HG03039 (cell line): ENCODE results near the gene TGM2.

Source experiments
- ATAC-seq: cut with Tn5 transposase; IDR thresholded peaks from one replicate; pipeline ENCODE4 v1.9.1; 2021; ENCODE audit warnings: mild to moderate bottlenecking, moderate library complexity; ENCODE audit not compliant: unreplicated experiment

TGM2 gene

DNA sequence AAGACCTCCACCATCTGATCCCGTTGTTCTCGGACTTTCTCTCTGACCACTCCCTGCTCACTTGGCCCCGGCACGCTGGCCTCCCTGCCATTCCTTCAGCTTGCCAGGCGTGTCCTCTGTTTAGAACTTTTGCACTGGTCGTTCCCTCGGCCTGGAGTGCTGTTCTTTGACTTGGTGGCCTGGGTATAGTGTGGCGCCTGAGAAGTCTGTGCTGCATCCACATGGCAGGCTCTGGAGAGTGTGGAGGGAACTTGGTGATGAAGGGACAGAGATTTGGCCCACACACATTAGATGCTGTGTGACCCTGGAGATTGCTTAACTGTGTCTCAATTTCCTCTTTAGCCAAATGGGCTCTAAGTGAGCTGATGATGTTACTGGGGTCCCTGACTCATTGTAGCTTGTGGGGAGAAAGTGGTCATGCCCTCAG lies 13.0 kb upstream of the TGM2 start:
- no peak for ATAC-seq

DNA sequence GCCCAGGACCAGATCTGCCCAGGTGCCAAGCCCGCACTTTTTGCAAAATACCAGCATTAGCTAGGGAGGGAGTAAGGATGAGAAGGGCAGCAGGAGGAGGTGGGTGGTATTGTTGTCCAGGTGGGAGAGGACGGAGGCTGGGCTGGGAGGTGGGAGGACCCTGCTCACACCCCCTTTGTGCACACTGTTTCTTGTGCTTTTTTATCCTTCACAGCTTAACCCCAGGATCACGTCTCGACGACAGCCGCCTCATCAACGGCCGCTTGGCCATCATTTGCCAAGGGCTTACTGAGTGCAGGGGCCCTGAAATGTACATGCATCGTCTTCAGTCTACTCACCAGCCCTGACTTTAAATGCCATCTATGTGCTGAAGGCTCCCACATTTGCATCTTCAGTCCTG lies 12.1 kb upstream of the TGM2 start:
- ATAC-seq, result no peak

DNA sequence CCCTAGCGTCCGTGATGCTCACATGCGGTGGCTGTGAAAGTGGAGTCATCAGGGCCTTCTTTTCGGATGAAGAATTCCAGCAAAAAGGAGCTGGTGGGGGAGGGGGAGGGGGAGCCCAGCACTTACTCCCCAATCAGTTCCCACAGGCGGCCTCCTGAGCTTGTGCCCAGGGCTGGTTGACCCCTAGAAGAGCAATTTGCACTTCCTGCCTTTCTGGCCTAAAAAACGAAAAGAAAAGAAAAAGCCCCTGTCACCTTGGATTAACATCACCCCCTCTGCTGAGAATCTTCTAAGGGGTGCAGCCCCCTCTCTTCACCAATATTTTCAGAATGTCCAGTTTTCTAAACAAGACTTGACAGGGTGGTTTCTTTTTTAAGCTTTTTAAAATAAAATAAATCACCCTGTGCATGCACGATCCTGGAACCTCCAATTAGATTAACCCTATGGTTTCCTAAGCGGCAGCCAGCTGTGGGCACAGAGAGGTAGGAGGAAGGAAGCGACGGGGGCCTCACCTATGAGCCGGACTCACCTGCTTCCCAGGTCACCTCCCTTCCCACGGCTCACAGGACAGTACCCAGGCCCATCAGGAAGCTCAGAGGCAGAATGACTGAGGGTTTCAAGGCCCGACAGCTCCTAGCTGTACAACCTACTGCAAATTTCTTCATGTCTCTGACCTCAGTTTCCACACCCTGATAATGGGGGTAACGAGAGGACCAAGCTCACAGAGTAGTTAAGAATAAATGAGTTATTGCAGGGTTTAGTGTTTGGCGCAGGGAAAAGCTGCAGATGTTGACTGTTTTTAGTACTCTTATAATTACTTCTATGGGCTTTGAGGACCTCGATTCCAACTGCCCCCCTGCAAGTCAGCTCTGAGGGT lies 10.5 kb upstream of the TGM2 start:
- ATAC-seq, result no peak

DNA sequence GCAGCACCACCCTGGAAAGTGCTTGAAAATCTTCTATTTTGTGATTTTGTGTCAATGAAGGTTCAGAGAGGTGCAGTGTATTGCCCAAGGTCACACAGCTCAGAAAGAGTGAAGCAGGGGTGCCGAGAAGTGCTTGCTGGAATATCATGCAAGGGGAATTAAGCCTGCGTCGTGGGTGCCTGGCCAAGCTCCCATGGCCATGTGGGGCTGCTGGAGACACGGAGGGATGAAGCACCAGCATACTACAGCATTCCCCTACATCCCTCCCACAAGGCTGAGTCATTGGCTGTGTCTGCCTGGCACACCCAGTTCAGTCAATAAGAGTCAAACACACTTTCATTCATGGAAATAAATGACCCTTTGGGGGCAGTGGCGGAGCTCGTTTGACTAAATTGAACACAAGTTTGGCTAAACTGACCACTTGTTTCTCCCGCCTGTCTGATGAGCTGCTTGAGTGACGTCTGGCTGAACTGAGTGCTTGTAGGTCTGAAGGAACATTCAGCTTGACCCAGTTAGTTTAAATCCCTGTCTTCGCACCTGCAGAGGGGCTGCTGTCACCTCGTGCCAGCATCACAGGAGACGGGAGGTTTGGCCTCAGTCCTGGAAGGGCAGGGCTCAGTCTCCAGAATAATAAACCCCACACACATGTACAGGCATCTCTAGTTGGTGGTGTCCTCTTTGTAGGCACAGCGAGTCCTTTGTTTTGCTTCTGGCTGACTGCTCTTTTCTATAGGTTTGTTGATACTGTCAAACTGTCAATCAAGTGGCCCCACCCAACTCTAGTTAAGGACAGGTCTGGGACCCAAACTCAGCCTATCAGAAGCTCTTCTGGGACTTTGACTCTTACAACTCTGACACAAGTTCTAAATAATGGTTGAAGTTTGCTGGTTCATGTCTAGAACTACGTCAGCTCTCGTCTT lies 8.4 kb upstream of the TGM2 start:
- no peak for ATAC-seq

DNA sequence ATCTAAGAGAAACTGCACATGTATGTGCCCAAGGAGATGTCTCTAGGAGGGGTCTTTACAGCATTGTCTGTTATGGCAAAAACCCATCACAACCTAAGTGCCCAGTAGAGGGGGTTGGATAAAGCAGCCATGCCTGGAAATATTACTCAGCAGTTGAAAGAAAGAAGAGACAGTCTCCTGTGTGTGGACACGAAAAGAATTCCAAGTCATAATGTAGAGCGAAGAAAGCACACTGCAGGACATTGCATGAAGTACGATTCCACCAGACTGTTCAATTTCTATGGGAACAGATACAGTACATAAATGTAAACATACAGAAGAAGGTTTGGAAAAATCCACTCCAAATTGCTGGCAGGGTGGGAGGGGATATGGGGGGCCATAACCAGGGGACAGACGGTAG lies 7.3 kb upstream of the TGM2 start:
- ATAC-seq, result no peak

DNA sequence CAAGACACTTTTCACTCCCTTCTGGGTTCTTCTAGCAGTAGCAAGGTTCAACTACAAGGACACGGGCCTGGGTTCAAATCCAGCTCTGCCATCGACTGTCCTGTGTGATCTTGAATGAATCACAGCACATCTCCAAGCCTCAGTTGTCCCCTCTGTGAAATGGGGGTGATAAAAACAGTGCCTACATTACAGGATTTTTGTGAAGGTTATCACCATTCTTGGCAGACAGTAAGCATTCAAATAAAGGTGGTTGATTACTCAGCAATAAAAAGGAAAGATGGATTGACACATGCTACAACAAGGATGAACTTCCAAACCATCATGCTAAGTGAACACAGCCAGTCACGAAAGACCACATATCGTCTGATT lies 6.6 kb upstream of the TGM2 start:
- ATAC-seq, result no peak

DNA sequence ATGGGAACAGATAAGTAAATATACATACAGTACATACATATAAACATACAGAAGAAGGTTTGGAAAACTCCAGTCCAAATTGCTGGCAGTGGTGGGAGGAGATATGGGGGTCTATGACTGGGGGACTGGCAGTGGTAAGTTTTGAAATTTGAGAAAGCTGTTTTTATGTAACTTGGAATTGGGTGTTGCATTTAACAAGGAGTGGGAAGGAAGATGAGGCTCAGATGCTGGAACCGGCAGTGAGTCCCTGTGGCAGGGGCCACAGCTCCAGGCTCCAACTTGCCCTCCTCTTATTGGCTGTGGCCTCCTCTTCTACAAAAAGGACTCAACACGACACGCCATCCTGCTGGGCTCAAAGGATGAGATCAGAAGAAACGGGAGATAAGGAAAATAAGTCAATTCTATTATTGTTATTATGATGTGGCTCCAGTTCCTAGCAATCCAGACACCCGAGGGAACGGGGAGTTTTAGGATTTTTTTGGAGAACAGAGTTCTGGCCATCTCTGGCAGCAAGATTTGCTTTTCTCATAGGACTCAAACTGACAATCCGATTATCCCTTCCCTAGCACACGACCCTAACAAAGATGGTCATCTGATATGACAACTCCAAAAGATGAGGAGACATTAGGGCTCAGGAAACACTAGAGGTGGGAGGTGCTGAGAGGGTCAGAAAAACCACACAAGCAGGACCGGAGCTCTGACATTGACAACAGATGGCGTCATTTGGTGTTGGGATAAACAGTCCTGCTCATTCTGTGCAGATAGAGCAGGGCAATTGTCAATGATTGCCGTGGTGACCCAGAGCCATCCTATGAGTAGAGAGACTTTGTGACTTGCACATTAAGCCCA lies 6.0 kb upstream of the TGM2 start:
- ATAC-seq, result no peak

DNA sequence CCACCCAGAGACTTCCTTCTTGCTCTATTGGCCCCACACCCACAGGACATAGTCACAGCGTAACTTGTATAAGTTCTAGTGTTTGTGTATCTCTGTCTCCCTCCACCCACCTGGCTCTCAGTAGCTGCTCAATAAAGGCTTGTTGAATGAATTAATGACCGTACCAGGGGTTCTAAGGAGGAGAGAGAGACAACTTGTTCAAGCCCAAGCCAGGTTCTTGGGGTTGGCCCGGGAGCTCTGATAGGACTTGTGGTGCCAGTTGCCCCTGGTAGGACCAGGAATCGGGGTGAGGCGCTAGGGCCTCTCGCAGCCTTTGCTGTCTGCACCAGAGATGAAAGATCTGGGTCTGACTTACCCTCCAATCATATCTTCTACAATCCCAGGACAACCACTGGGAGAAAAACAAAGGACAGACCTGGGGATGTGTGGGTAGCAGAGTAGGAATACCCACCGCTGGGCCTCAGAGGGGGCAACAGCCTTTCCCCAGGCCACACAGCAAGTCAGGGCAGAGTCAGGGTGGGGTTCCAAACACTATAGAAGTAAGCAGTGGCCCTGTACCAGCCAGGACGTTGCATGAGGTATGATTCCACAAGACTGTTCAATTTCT lies 5.3 kb upstream of the TGM2 start:
- no peak for ATAC-seq

DNA sequence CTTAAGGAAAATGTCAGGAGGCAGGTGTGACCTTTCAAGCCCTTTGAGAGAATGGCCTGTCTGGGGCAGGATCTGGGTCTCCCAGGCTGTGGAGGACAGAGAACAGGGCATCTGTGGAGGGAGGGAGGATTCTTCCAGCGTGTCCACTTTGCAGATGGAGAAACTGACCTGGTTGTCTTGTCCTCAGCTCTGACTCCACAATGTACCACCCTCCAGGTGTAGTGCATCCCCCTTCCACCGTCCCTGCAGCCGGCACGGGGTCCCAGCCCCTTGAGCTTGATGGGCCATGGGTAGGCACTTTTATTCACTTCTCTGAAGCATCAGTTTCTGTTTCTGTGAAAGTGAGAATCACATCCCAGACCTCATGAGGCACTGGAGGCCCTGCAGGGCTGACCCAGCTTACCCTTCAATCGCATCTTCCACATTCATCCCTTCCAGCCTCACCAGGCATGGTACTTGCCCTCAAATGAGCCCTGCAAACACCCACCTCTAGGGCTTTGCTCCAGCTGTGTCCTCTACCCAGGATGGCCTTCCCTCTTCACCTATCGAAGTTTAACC lies 4.6 kb upstream of the TGM2 start:
- no peak for ATAC-seq

DNA sequence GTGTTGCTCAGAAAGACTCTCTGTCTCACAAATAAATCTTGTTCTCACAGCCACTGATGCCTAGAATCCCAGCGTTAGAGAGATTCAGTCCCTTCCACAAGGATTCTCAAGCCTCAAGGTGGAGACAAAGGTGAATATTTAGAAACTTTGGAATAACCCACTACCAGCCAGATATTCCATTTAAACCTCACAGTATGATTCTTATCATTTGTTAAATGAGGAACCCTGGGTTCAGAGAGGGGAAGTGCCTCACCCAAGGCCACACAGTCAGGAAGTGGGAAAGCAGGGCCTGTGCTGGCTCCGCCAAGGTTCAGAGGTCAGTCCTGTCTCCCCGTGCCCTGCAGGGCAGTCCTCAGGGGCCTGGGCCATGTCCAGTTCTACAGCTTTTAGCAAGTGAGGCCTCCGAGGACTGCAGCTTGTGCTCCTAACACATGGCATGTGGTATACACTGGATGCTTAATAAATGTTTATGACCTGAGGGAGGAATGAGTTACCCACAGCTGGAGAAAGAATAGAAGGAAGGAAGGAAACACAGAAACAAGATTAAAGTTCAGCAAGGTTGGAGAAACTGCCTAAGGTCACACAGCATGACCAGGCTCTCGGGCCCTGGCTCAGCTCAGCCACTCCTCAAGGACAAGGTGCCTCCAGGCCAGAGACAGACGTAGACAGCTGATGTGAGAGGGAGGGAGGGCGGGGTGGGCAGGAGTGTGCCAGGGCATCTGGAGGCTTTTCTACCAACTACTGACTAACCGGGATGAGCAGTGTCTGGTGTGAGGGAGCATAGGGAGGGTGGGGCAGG lies 3.9 kb upstream of the TGM2 start:
- no peak for ATAC-seq

DNA sequence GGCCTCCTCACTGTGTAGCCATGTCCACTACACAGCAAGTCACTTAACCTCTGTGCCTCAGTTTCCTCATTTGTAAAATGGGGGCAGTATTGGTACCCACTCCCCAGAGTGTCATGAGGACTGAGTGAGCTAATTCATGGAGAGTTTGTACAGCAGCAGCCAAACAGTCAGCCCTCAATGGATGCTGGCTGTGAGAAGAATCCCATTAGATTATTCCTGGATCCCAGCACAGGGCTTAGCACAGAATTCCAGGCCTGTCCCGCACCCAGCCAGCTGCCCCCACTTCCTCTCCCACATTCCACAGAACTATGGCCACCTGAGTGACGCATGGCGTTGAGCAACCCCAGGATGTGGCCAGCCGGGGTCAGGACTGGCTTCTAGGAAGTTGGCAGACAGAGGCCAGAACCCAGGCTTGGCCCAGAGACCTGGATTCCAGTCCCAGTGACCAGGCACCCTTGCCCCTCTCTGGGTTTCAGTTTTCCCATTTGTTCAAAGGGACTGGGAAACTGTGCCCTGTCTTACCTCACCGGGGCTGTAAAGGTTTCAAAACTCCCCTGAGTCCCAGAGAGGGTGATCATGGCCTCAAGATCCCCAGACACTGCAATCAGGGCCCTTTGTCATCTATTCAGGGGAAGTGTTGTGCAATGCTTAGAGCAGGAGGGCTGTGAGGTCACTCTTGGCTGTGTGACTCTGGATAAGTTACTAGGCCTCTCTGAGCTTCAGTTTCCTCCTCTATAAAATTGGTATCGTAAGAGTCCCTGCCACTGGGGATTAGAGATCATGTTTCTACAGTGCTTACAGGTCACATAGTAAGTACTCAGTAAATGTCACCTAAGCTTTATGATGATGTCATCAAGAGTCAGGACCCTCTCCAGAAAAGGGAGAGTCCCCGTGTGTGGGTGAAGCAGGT lies 3.0 kb upstream of the TGM2 start:
- ATAC-seq, result no peak

DNA sequence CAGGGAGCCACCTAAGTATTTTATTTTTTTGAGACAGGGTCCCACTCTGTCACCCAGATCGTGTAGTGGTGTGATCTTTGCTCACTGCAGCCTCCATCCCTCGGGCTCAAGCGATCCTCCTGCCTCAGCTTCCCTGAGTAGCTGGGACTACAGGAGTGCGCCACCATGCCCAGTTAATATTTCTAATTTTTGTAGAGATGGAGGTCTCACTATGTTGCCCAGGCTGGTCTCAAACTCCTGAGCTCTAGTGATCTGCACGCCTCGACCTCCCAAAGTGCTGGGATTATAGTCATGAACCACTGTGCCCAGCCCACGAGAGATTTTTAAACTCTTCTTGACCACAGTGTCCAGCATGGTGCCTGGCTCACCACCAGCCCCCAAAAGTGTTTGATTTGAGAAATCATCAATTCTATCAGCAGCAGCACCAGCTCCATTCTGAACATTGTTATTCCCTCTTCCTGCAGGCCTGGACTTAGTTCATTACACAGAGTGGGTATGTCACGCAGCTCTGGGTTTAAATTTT lies 2.3 kb upstream of the TGM2 start:
- ATAC-seq, result no peak

DNA sequence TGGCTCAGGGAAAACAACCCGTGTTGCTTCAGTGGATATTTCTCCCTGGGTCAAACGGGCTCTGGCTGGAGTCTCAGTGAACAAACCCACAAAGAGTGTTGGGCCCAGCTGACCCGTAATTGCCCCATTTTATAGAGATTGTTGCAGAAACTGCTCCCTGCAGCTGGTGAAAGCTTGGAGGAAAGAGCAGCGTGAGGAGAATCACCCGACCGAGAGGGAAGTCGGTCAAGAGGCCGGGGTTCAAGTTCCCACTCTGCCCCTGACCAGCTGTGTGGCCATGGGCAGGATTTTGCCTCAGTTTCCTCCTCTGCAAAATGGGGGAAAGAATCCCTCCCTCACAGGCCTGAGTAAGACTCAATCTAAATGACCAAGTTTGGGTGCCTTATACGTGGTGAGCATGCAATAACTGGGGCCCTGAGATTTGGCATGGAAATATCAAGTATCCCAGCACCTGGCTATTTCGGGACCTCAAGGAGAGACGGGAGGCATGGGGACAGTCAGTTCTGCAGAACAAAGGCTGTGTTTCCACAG lies 1.7 kb upstream of the TGM2 start:
- no peak for ATAC-seq

DNA sequence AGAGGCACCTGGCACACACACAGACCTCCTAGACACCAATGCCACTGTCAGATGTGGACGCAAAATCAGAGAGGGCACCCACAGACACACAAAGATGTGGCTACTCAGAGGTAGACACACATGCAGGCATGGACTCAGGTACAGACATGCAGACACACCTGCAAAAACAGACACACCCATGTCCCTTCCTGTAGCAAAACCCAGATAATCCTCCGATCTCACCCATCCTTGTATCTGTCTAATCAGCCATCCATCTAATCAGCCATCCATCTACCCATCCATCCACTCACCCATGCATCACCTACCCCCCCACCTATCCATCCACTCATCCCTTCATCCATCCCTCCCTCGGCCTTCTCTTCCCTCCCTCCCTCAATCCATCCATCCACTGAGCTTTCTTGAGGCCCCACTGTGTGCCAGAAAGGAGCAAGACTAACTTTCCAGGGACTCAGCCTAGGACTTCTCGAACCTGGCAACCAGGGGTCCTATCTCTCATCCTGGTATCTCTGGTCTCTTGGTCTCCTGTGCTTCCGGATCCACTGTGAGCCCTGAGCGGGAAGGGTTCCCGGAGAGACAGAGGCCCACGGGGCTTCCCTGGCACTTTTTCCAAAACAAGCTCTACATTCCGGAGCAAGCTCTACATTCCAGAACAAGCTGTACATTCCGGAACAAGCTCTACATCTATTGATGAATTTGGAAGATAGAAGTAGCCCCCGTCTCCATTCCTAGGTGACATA lies 1.1 kb upstream of the TGM2 start:
- ATAC-seq, result no peak

DNA sequence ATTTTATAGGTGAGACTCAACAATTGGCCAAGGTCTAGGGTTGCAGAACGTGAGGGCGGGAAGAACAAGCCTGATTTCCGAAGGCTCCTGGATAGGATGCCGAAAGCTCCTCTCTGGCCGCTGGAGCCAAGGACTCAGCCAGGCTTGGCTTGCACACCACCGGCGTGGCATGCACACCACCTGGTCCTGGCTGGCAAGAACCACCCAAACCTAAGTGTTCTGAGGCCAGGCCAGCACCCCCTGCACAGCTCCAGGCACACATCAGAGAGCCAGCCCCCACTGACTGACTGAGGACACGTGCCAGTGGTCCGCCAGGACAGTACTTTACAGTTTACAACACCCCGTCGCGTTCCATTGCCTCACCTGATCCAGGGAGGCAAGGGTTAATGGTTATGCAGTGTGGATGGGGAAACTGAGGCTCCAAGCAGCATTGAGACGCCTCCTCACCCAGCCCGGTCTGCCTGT lies 414 bp downstream of the TGM2 start:
- ATAC-seq, result no peak

DNA sequence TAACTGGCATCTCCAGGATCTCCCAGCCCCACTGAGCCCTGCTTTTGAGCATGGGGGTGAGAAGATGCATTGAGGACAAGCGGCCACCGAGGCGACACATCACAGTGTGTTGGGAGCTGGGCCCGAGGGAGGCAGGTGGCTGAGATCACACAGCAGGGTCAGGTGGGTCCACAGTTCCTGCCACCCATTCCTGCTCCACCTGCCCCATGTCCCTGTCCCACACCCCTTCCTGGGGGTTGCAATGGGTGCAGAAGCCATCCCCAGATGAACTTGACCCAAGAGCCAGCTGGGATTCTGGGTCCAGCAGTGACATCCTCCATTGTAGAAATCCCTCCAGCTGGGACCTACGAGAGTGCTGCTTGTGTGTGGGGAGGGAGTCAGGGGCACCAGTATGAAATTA lies 1.0 kb downstream of the TGM2 start:
- no peak for ATAC-seq
